Mesendoderm (in vitro differentiated cells): Measurements from ENCODE around the gene GLTP.

ENCODE experiments used
- DNase-seq: peaks from one replicate; pipeline ENCODE4 v3.0.0; 2013
- H2AK5ac ChIP-seq: 2 replicates; pipeline ENCODE4 v1.6.1; 2013; ENCODE audit warnings: low read length, inconsistent platforms
- H2BK120ac ChIP-seq: 2 replicates; pipeline ENCODE4 v1.6.1; 2013; ENCODE audit warnings: low read depth, mild to moderate bottlenecking, low read length, moderate library complexity, mixed read lengths
- H2BK15ac ChIP-seq: replicated peaks from 2 replicates; pipeline ENCODE4 v1.6.1; 2013; ENCODE audit warnings: low read depth, mild to moderate bottlenecking, moderate library complexity
- H2BK5ac ChIP-seq: 2 replicates; pipeline ENCODE4 v1.6.1; 2013; ENCODE audit warnings: low read length, inconsistent platforms
- H3K18ac ChIP-seq: 2 replicates; pipeline ENCODE4 v1.6.1; 2013; ENCODE audit warnings: mild to moderate bottlenecking, low read length, mixed read lengths
- H3K23ac ChIP-seq: one replicate; pipeline ENCODE4 v1.6.1; 2013; ENCODE audit warnings: low read length
- H3K27ac ChIP-seq: 2 replicates; pipeline ENCODE4 v1.5.1; 2013; ENCODE audit warnings: low read depth, mild to moderate bottlenecking, inconsistent platforms, low read length, moderate library complexity
- H3K27me3 ChIP-seq: 2 replicates; pipeline ENCODE4 v1.6.1; 2013; ENCODE audit warnings: low read length, control low read depth, mild to moderate bottlenecking, inconsistent platforms; ENCODE audit not compliant: insufficient read depth, poor library complexity
- H3K36me3 ChIP-seq: 2 replicates; pipeline ENCODE4 v1.6.1; 2013; ENCODE audit warnings: low read length, inconsistent platforms; ENCODE audit not compliant: control insufficient read depth, insufficient read depth
- H3K4ac ChIP-seq: one replicate; pipeline ENCODE4 v1.6.1; 2013; ENCODE audit warnings: low read depth, mild to moderate bottlenecking, low read length, moderate library complexity
- H3K4me1 ChIP-seq: 2 replicates; pipeline ENCODE4 v1.6.1; 2013; ENCODE audit warnings: low read depth, low read length, inconsistent platforms; ENCODE audit not compliant: control insufficient read depth
- H3K4me2 ChIP-seq: 2 replicates; pipeline ENCODE4 v1.6.1; 2013; ENCODE audit warnings: low read length
- H3K4me3 ChIP-seq: 2 replicates; pipeline ENCODE4 v1.5.1; 2013; ENCODE audit warnings: mild to moderate bottlenecking, low read length
- H3K56ac ChIP-seq: one replicate; pipeline ENCODE4 v1.6.1; 2013; ENCODE audit warnings: low read length
- H3K79me1 ChIP-seq: 2 replicates; pipeline ENCODE4 v1.6.1; 2013; ENCODE audit warnings: low read length, inconsistent platforms
- H3K79me2 ChIP-seq: 2 replicates; pipeline ENCODE4 v1.6.1; 2013; ENCODE audit warnings: mild to moderate bottlenecking, low read length; ENCODE audit not compliant: control insufficient read depth, insufficient read depth
- H3K9ac ChIP-seq: 2 replicates; pipeline ENCODE4 v1.6.1; 2013; ENCODE audit warnings: low read length, inconsistent platforms
- H4K5ac ChIP-seq: one replicate; pipeline ENCODE4 v1.6.1; 2013; ENCODE audit warnings: low read length
- H4K8ac ChIP-seq: one replicate; pipeline ENCODE4 v1.6.1; 2013; ENCODE audit warnings: low read depth, mild to moderate bottlenecking, control low read depth, low read length, moderate library complexity
- WGBS: extraction: QIAGEN DNeasy Blood & Tissue Kit; methylation state at CpG from one replicate; pipeline ENCODE4 v1.1.7; 2013; ENCODE audit warnings: low lambda C conversion rate, missing lambda C conversion rate; ENCODE audit not compliant: insufficient coverage; ENCODE audit errors: extremely low coverage; 5-methylcytosine and 5-hydroxymethylcytosine counted together

Gene GLTP

DNA sequence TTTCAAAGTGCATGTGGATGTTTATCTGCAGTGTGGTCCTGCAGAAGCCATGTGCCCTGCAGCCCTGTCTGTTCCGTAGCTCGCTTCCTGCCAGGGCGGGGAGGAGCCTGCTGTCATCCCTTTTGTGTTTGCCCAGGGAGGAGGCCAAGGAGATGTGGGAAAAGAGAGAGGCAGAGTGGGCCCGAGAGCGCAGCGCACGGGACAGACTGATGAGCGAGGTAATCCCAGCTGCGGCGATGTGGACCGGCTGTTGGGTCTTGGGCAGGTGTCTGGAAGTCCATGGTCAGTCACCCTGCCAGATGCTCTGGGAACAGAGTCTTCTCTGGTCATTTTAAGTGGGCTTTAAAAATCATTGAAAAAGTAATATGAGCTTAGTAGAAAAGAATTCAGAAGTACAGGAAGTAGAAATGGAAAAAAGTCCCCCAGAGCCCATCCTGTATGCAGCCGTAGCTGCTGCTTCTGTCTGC is 32.5 kb upstream of the GLTP start:
- no peak overlapping the region for H3K9ac ChIP-seq
- no peak overlapping the region for H3K27ac ChIP-seq
- no peak overlapping the region for H2BK15ac ChIP-seq
- no CpG with 5 or more reads among the region's 12 CpGs for WGBS
- peaks cover 5% of the 10 kb centered on the region for H3K36me3 ChIP-seq
- DNase-seq: no peak
- no peaks in the 10 kb centered on the region for H3K79me2 ChIP-seq
- H3K27me3 ChIP-seq: no peaks in the 10 kb centered on the region
- H3K18ac ChIP-seq: no peak overlapping the region
- H2BK120ac ChIP-seq: no peak overlapping the region
- H2AK5ac ChIP-seq: no peak overlapping the region
- H3K4me1 ChIP-seq: no peaks in the 10 kb centered on the region
- no peak overlapping the region for H3K23ac ChIP-seq
- no peak overlapping the region for H3K4me3 ChIP-seq
- no peak overlapping the region for H3K4ac ChIP-seq
- no peaks in the 10 kb centered on the region for H3K79me1 ChIP-seq
- H2BK5ac ChIP-seq: no peak overlapping the region
- H3K4me2 ChIP-seq: no peak overlapping the region
- H3K56ac ChIP-seq: no peak overlapping the region
- H4K8ac ChIP-seq: no peak overlapping the region
- H4K5ac ChIP-seq: no peak overlapping the region

DNA sequence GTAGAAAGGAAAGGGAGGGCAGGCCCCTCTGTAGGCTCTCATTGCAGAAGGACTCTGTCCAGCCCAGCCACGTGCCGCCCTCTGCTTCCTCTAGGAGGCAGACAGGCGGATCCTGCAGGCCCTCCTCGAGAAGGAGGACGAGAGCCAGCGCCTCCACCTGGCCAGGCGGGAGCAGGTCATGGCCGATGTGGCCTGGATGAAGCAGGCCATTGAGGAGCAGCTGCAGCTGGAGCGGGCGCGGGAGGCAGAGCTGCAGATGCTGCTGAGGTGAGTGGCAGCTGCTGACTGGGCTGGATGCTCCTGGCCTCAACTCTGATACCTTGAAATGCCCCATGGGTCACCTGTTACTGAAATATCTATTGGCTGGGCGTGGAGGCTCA is 30.6 kb upstream of the GLTP start:
- WGBS: no CpG with 5 or more reads among the region's 12 CpGs
- H3K4me1 ChIP-seq: no peaks in the 10 kb centered on the region
- H4K5ac ChIP-seq: no peak overlapping the region
- no peaks in the 10 kb centered on the region for H3K79me2 ChIP-seq
- H2AK5ac ChIP-seq: no peak overlapping the region
- no peak overlapping the region for H3K4me3 ChIP-seq
- H3K56ac ChIP-seq: no peak overlapping the region
- H3K9ac ChIP-seq: no peak overlapping the region
- no peak overlapping the region for H3K18ac ChIP-seq
- H3K27ac ChIP-seq: no peak overlapping the region
- H3K23ac ChIP-seq: no peak overlapping the region
- H2BK15ac ChIP-seq: no peak overlapping the region
- no peaks in the 10 kb centered on the region for H3K36me3 ChIP-seq
- H3K27me3 ChIP-seq: no peaks in the 10 kb centered on the region
- H3K4me2 ChIP-seq: no peak overlapping the region
- peak; percentile 90 for DNase-seq
- no peak overlapping the region for H4K8ac ChIP-seq
- H2BK120ac ChIP-seq: no peak overlapping the region
- H3K4ac ChIP-seq: no peak overlapping the region
- no peak overlapping the region for H2BK5ac ChIP-seq
- H3K79me1 ChIP-seq: no peaks in the 10 kb centered on the region

DNA sequence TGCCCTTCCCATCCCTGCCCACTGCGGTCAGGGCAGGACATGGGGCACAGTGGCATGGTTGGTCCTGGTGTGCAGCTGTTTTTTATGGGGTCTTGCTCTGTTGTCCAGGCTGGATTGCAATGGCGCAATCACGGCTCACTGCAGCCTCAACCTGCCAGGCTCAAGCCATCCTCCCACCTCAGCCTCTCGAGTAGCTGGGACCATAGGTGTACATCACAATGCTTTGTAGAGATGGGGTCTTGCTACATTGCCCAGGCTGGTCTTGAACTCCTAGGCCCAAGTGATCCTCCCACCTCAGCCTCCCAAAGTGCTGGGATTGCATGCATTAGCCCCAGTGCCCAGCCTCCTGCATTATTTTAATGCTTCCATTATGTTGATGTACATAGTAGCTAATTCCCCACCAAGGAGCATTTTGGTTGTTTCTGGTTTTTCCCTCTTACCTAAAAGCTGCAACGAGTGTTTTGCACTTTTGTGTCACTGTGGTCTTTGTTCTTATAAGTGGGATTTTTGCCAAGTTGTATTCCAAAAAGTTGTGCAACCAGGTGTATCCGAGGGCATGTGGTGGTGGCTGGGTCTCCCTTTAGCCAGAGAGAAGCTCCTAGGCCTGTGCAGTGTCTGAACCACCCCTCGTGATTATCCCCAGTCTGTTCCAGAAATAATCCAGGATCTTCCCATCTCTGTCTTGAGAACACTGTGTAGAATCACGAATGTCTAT is 30.1 kb upstream of the GLTP start:
- H3K4me2 ChIP-seq: no peak overlapping the region
- H3K9ac ChIP-seq: no peak overlapping the region
- DNase-seq: no peak
- no peak overlapping the region for H3K27ac ChIP-seq
- H3K4me1 ChIP-seq: no peaks in the 10 kb centered on the region
- H3K79me1 ChIP-seq: no peaks in the 10 kb centered on the region
- H3K36me3 ChIP-seq: no peaks in the 10 kb centered on the region
- WGBS: no CpG with 5 or more reads among the region's 8 CpGs
- no peak overlapping the region for H2BK120ac ChIP-seq
- no peak overlapping the region for H4K8ac ChIP-seq
- no peak overlapping the region for H3K4ac ChIP-seq
- no peak overlapping the region for H4K5ac ChIP-seq
- no peak overlapping the region for H2BK5ac ChIP-seq
- H3K23ac ChIP-seq: no peak overlapping the region
- no peak overlapping the region for H2AK5ac ChIP-seq
- no peak overlapping the region for H2BK15ac ChIP-seq
- H3K18ac ChIP-seq: no peak overlapping the region
- H3K4me3 ChIP-seq: no peak overlapping the region
- H3K27me3 ChIP-seq: no peaks in the 10 kb centered on the region
- H3K56ac ChIP-seq: no peak overlapping the region
- no peaks in the 10 kb centered on the region for H3K79me2 ChIP-seq

DNA sequence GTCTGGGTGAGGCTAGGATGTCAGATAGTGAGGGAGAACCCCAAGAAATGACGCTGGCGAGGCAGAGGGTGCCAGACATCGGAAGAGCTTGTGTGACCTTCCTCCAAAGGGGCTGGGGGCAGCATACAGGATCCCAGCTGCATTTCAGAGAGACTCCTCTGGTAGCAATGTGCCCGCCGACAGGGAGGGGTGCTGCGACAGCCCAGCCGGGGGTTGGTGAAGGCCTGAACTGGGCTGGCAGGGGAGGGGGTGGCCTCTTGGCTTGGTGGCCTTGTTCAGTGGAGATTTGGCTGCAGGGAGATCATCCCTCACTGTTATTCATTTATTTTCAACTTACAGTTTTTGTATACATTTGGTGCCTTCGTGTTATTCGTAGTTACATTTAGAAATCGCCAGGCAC is 25.0 kb upstream of the GLTP start:
- Histone ChIP-seq H3K4ac (no peak overlapping the region), H2AK5ac (no peak overlapping the region), H3K36me3 (peaks cover 3% of the 10 kb centered on the region), H3K4me1 (no peaks in the 10 kb centered on the region), H3K4me2 (no peak overlapping the region), H3K56ac (no peak overlapping the region), H4K8ac (no peak overlapping the region), H3K4me3 (no peak overlapping the region), H3K27ac (no peak overlapping the region), H3K79me1 (peaks cover 2% of the 10 kb centered on the region), H3K23ac (no peak overlapping the region), H3K79me2 (no peaks in the 10 kb centered on the region), H3K9ac (no peak overlapping the region), H4K5ac (no peak overlapping the region), H3K27me3 (no peaks in the 10 kb centered on the region), H2BK120ac (no peak overlapping the region), H3K18ac (no peak overlapping the region), H2BK5ac (no peak overlapping the region), H2BK15ac (no peak overlapping the region)
- DNase-seq: no peak
- WGBS: no CpG with 5 or more reads among the region's 10 CpGs

DNA sequence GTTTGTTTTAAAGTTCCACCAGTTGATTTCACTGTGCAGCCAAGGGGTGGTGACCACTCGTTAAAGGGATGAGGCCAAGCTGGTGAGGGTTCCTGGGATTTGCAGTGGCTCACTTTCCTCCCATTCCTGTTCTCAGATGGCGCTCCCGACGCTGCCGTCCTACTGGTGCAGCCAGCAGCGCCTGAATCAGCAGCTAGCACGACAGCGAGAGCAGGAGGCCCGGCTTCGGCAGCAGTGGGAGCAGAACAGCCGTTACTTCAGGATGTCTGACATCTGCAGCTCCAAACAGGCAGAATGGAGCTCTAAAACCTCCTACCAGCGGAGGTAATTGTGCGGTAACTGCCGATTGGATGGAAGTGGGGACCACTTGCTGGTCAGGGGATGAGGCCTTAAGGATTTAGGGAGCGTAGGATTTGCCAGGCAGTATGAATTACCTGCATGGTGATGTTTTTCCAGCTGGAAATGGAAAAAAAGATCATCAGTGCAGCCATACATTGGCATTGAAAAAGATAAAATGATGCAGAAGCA is 22.6 kb upstream of the GLTP start:
- Histone ChIP-seq H3K79me1 (peaks cover 2% of the 10 kb centered on the region), H2BK5ac (no peak overlapping the region), H3K4me1 (no peaks in the 10 kb centered on the region), H3K23ac (no peak overlapping the region), H2BK120ac (no peak overlapping the region), H3K56ac (no peak overlapping the region), H3K18ac (no peak overlapping the region), H3K4ac (no peak overlapping the region), H3K4me2 (no peak overlapping the region), H3K27me3 (no peaks in the 10 kb centered on the region), H4K8ac (no peak overlapping the region), H3K4me3 (no peak overlapping the region), H3K36me3 (peaks cover 3% of the 10 kb centered on the region), H4K5ac (no peak overlapping the region), H3K9ac (no peak overlapping the region), H3K27ac (no peak overlapping the region), H2BK15ac (no peak overlapping the region), H3K79me2 (no peaks in the 10 kb centered on the region), H2AK5ac (no peak overlapping the region)
- DNase-seq: no peak
- WGBS: no CpG with 5 or more reads among the region's 15 CpGs
